Measurements from ENCODE around the gene ASB10.

ASB10 gene

GRCh38 chr7:151209588-151209987 is 22.5 kb upstream of the ASB10 start:
- DNase-seq, result no peak

- no peak for DNase-seq
Measured at GRCh38 chr7:151208253-151208862, 21.3 kb upstream of the ASB10 start.

- no peak for DNase-seq
Measured at GRCh38 chr7:151207804-151208203, 20.8 kb upstream of the ASB10 start.

DNA sequence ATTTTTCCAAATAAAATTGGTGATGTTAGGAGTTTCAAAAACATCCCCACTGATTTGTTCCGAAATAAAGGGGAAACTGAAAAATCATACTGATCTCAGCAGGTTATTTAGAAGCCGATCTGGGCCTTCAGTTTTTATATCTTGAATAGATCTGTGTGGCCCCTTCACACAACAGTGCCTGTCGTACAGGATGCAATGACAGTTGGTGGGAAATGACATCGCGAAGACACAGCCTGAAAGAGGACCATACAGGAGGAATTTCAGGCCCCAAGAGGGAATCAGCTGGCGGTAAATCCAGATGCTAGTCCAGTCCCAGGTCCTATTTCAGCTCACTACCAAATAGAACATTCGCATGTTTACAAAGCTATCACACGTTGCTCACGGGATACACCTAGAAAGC is 20.3 kb upstream of the ASB10 start:
- no peak for DNase-seq

DNA sequence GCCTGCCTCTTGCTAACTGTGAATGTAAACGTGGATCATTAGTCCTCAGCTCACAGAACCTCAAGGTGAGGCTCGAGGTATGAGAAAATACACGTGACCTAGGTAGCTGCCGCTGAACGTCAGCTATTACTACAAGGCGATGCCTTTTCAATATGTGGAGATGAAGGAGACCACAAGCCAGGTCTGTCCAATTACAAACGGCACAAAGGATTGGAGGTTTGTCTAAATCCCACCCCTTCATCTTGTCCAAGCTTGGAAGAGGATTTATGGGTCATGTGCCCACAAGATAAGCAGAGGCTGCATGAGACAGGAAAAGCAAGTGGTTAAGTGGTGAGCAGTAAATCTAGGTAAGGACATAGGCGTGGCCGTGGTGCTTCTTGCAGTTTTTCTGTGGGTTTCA is 19.9 kb upstream of the ASB10 start:
- no peak for DNase-seq

- no peak for DNase-seq
Measured at GRCh38 chr7:151205730-151206129, 18.7 kb upstream of the ASB10 start.

DNA sequence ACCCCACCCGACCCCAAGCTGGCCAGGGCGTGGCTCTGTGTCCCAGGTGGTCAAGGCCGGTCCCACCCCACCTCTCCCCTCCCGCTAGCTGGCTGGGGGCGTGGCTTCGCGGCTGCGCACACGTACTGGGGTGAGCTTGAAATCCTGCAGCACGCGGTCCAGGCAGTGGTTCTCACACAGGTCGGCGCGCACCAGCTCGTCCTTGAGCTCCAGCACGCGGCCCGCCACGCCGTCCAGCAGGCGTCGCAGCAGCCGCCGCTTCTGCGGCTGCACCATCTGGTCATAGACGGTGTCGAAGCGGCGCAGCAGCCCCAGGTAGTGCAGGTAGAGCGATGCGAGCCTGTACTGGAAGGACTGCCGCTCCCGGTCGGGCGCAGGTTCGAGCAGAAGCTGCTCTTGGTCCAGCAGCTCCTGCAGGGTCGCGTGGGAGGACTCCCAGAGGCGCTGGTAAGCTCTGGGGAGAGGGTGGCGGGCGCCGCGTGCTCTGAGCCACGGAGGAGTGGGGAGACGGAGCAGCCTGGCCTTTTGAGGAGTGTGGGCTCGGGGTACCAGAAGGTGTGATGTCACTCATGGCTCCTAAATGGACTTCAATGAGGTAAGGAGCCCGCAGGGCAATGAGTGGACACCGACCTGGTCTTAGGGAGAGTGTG is 17.5 kb upstream of the ASB10 start:
- DNase-seq, result no peak

DNA sequence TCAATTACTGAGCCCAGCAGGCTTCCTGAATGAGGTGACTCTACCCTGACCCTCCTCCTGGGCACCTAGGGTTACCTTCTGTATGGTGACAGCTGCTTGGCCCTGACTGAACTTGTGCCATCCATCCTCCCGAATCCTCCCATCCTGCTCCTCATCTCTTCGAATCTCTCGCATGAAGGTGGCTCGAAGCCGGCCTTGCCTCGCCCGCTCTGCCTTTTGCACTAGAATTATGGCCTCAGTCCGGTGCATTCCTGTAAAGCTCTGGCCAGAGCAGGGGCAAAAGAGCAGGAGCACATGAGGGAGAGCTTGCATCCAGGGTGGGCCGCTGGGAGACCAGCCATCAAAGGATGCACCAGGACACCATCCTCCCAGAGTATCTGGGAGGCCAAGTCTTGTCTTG is 15.8 kb upstream of the ASB10 start:
- DNase-seq, result no peak

DNA sequence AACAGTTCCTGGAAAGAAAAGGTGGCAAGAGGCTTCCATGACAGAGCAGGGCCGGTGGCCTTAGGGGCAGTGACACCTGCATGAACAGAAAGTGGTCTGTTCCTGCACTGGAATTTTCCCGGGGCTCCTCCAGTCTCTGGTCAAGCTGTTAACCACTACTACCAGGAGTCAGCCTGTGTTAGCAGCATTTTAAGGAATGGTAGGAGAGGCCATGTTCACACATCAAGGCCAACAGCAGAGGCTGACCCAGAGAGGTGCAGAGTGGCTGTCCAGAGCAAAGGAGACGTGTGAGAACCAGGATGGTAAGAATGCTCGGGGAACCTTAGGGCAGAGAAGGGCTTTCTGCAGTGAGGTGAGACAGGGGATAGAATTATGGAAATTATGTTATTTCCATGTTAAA is 14.7 kb upstream of the ASB10 start:
- no peak for DNase-seq

- DNase-seq, result no peak
Measured at GRCh38 chr7:151201344-151201743, 14.3 kb upstream of the ASB10 start.

GRCh38 chr7:151198945-151199848 is 12.1 kb upstream of the ASB10 start:
- peak; percentile 14 for DNase-seq

DNA sequence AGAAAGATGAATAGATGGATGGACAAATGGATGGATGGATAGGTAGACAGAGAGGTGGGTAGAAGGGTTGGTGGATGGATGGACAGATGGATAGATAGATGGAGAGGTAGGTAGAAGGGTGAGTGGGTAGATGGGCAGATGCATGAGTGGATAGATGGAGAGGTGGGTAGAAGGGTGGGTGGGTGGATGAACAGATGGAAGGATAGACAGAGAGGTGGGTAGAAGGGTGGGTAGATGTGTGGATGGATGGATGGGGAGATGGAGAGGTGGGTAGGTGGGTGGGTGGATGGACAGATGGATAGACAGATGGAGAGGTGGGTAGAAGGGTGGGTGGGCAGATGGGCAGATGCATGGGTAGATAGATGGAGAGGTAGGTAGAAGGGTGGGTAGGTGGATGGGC is 10.9 kb upstream of the ASB10 start:
- no peak for DNase-seq

- DNase-seq, result no peak
Measured at GRCh38 chr7:151195616-151196450, 8.8 kb upstream of the ASB10 start.

- DNase-seq, result no peak
Measured at GRCh38 chr7:151194188-151194587, 7.1 kb upstream of the ASB10 start.

GRCh38 chr7:151193203-151193978 is 6.3 kb upstream of the ASB10 start:
- DNase-seq, result no peak

DNA sequence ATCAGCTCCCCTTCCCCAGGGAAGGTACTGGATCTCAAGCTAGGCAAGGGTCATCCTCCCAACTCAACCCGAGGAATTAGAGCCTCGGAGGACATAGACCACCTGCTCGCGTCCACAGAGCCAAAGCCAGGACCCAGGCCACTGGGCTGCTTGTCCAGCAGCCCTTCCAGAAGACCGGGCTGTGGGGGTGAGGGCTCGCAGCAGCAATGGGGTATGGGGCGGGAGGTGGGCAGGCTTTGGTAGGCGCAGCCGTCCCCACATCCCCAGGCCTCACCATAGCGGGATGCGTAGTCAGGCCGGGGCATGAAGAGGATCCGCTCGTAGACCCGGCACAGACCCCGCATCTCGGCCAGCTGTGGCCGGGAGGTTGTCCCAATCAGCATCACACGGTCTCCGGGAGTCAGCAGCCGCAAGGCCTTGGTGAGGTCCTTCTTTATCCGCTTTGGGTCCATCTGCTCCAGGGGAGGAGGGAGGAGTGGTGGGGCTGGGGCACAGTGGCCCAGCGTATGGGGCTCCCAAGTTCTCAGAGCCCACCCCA is 5.0 kb upstream of the ASB10 start:
- no peak for DNase-seq

DNA sequence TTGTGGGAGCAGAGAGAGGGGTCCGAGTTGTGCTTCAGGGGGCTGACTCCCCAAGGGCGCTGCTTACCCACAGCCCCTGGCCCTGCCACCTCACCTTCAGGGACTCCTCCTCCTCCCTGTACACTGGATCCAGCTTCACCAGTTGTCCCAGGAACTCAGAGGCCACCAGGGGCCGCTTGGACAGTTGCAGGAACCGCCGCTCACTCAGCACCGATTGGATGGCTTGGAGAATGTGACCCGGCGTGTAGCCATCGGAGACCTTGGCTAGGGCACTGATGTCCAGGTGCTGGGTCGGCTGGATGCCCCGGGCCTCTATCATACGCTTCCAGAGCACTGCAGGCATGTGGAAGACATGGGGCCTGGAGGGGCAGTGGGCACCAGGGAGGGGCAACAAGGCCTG is 4.5 kb upstream of the ASB10 start:
- no peak for DNase-seq

GRCh38 chr7:151189038-151189437 is 2.0 kb upstream of the ASB10 start:
- no peak for DNase-seq

DNA sequence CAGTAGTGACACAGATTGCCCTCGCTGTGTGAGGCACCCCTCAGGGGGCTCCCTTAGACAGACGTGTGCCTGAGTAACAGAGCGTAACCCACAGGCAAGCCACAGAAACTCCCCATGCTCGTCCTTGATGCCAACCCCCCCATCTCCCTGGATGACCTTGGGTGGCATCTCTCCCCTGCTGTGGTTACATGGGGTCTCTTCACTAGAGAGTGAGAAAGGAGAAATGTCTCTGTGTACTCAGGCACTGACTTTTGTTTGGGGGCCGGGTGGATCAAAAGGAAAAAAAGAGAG is 1.1 kb upstream of the ASB10 start:
- no peak for DNase-seq

DNA sequence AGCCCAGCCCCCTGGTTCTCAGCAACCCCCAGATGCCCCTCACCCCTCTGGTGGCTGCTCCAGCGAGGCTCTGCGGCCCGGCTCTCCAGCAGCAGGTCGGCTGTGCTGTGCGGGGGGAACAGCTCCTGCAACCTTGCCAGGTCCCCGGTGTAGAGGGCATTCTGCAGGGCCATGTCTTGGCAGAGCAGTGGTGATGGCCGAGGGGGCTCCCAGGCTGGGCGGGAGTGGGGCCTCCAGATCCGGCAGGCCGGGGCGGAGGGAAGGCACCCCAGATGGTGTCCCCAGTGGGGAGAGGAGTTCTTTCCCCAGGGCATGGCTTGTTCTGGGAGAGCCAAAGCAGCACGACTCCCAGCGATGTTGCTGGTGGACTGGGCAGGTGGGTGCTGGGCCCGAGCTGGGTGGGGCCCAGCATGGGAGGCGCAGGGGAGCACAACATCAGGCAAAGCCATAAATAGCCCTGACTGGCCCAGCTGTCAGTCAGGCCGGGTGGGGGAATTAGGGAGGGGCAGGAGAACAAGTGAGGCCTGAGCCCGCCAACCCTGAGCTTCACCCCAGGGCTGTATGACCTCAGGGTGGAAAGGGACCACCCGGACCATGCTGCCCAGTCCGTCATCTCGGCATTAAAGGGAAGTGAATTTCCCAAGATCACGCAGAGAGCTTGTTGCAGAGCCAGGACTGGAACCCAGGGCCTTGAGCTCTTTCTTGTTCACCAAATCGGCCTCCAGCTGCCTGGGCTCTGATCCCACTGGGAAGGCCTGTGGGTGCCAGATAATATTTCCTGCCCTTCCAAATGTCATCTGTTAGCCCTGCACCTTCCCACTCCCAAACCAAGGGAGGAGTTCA is 580 bp upstream of the ASB10 start:
- no peak for DNase-seq

Measured in NCI-H1694 (cell line).